ENCODE data around the gene AFM.

DNA sequence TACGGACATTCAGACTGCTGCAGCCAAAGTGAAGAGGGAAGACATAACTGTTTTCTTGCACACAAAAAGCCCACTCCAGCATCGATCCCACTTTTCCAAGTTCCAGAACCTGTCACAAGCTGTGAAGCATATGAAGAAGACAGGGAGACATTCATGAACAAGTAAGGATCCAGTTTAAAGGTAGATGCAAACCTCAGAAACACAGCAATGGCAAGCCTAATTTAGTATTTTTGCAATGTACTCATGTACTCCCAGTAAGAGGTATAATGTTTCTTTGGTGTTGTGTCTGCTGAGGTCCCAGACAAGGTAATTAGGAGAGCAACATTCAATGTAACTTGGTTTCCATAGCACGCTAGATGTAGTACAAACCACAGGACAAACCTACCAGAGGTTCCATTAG, 40.9 kb upstream of the AFM start:
- TF ChIP-seq CTCF (IDR thresholded peaks at IDR 0.05 in 2 of 3, conservative IDR thresholded peaks at IDR 0.05 in 1 of 3; ENCODE audit: control insufficient read depth in 2 of 3, extremely low read depth in 1 of 3, insufficient read depth in 1 of 3, low read depth in 3 of 3, low read length in 3 of 3) (no peak), POLR2A (IDR thresholded peaks at IDR 0.05; ENCODE audit: low read depth, low read length) (no peak), JUNB (IDR thresholded peaks at IDR 0.05) (no peak), EZH2 (IDR thresholded peaks at IDR 0.05; ENCODE audit: borderline replicate concordance, control insufficient read depth, low read depth, low read length) (no peak), POLR2AphosphoS2 (IDR thresholded peaks at IDR 0.05; ENCODE audit: low read depth, low read length) (no peak), GABPA (IDR thresholded peaks at IDR 0.05; ENCODE audit: low read depth) (no peak), POLR2AphosphoS5 (IDR thresholded peaks at IDR 0.05; ENCODE audit: low read length) (no peak), ATF2 (IDR thresholded peaks at IDR 0.05; ENCODE audit: low read length) (no peak), RELA (IDR thresholded peaks at IDR 0.05; ENCODE audit: borderline replicate concordance, partially characterized antibody) (no peak), BRCA1 (IDR thresholded peaks at IDR 0.05; ENCODE audit: low read depth, low read length) (no peak), CHD1 (IDR thresholded peaks at IDR 0.05; ENCODE audit: low read depth, low read length) (no peak), HCFC1 (IDR thresholded peaks at IDR 0.05; ENCODE audit: low read length) (no peak), NR2C2 (IDR thresholded peaks at IDR 0.05; ENCODE audit: borderline replicate concordance, control insufficient read depth, insufficient read length, low read depth) (no peak)
